CD14-positive monocyte (primary cell): ENCODE measurements around the gene MTARC2. TPM values are rescaled to one million over a fixed set of nuclear protein-coding genes. Genes with fewer than 3 reads are reported as not detected.

Experiments
- DNase-seq, 3 donors: peaks; one replicate each; pipeline ENCODE4 v3.0.0-alpha.2; 2011 to 2022
- H2AFZ ChIP-seq: 2 replicates; pipeline ENCODE4 v1.6.0; 2012; ENCODE audit warnings: mild to moderate bottlenecking, low read depth, low read length, inconsistent platforms; ENCODE audit not compliant: insufficient read depth, poor library complexity, severe bottlenecking
- H3K27ac ChIP-seq, 2 donors: 1 replicate in 1 of 2; 2 replicates in 1 of 2; pipeline ENCODE4 v1.5.1; 2012 to 2013; ENCODE audit warnings: low read length in 2 of 2, control low read depth in 1 of 2, inconsistent platforms in 1 of 2, low read depth in 1 of 2, mild to moderate bottlenecking in 1 of 2
- H3K27me3 ChIP-seq, 2 donors: one replicate each; pipeline versions ENCODE4 v1.6.0 to v1.6.1; 2011 to 2013; ENCODE audit warnings: low read length in 2 of 2; ENCODE audit not compliant: control insufficient read depth in 2 of 2, insufficient read depth in 2 of 2
- H3K36me3 ChIP-seq, 2 donors: replicated peaks in 1 of 2; 1 replicate in 1 of 2; 2 replicates in 1 of 2; pipeline versions ENCODE4 v1.5.1 to v1.6.1; 2012 to 2013; ENCODE audit warnings: low read length in 2 of 2, control low read depth in 1 of 2, inconsistent platforms in 1 of 2, mild to moderate bottlenecking in 1 of 2; ENCODE audit not compliant: insufficient read depth in 2 of 2, control insufficient read depth in 1 of 2
- H3K4me1 ChIP-seq, 2 donors: 1 replicate in 1 of 2; 2 replicates in 1 of 2; pipeline versions ENCODE4 v1.5.1 to v1.6.1; 2012 to 2013; ENCODE audit warnings: low read length in 2 of 2, control low read depth in 1 of 2, inconsistent platforms in 1 of 2, mild to moderate bottlenecking in 1 of 2, moderate library complexity in 1 of 2; ENCODE audit not compliant: insufficient read depth in 2 of 2, control insufficient read depth in 1 of 2
- H3K4me2 ChIP-seq: replicated peaks from 2 replicates; pipeline ENCODE3; 2012; ENCODE audit warnings: low read length, moderate library complexity, mild to moderate bottlenecking; ENCODE audit not compliant: poor library complexity, severe bottlenecking; ENCODE audit errors: extremely low read depth
- H3K4me3 ChIP-seq, 3 experiments: fragments of 200-600 bp in 1 of 3; sonication (generic) in 1 of 3; replicated peaks in 1 of 3; 1 replicate in 2 of 3; 2 replicates in 1 of 3; pipeline ENCODE4 v1.5.1; 2011 to 2013; ENCODE audit warnings: low read length in 3 of 3, mild to moderate bottlenecking in 3 of 3, control low read depth in 2 of 3, low read depth in 2 of 3, inconsistent platforms in 1 of 3, moderate library complexity in 1 of 3
- H3K79me2 ChIP-seq: 2 replicates; pipeline ENCODE4 v1.6.0; 2012; ENCODE audit warnings: mild to moderate bottlenecking, control low read depth, inconsistent platforms, low read length, moderate library complexity; ENCODE audit not compliant: insufficient read depth
- H3K9ac ChIP-seq: 2 replicates; pipeline ENCODE4 v1.6.0; 2017; ENCODE audit warnings: low read length, mild to moderate bottlenecking; ENCODE audit not compliant: insufficient read depth, poor library complexity, severe bottlenecking
- H3K9me3 ChIP-seq, 2 donors: replicated peaks in 1 of 2; 1 replicate in 1 of 2; 2 replicates in 1 of 2; pipeline versions ENCODE4 v1.5.1 to v1.6.1; 2012 to 2013; ENCODE audit warnings: low read length in 2 of 2, control low read depth in 1 of 2; ENCODE audit not compliant: control insufficient read depth in 1 of 2, insufficient read depth in 1 of 2
- H4K20me1 ChIP-seq: 2 replicates; pipeline ENCODE4 v1.6.0; 2012; ENCODE audit warnings: mild to moderate bottlenecking, low read length, control low read depth, moderate library complexity; ENCODE audit not compliant: insufficient read depth
- H3K27ac Mint-ChIP-seq, 7 donors: one replicate each; pipeline ENCODE4 v1.8.0; 2020; ENCODE audit warnings: mild to moderate bottlenecking in 7 of 7, mixed read lengths in 7 of 7, moderate library complexity in 6 of 7, inconsistent platforms in 2 of 7
- H3K27me3 Mint-ChIP-seq, 3 donors: one replicate each; pipeline ENCODE4 v1.8.0; 2021 to 2022; ENCODE audit warnings: low read depth in 3 of 3, mild to moderate bottlenecking in 3 of 3, mixed read lengths in 3 of 3, moderate library complexity in 3 of 3, inconsistent platforms in 1 of 3
- H3K36me3 Mint-ChIP-seq, 2 donors: one replicate each; pipeline ENCODE4 v1.8.0; 2020; ENCODE audit warnings: mixed read lengths in 2 of 2, inconsistent platforms in 1 of 2, mild to moderate bottlenecking in 1 of 2
- H3K4me1 Mint-ChIP-seq: one replicate; pipeline ENCODE4 v1.8.0; 2020; ENCODE audit warnings: mild to moderate bottlenecking, mixed read lengths
- H3K4me3 Mint-ChIP-seq, 2 donors: one replicate each; pipeline ENCODE4 v1.8.0; 2020; ENCODE audit warnings: mild to moderate bottlenecking in 2 of 2, mixed read lengths in 2 of 2, moderate library complexity in 1 of 2
- H3K9me3 Mint-ChIP-seq, 7 donors: one replicate each; pipeline ENCODE4 v1.8.0; 2020 to 2022; ENCODE audit warnings: mixed read lengths in 7 of 7, mild to moderate bottlenecking in 6 of 7, moderate library complexity in 6 of 7, inconsistent platforms in 2 of 7
- WGBS: methylation state at CpG from one replicate; pipeline ENCODE4 v1.1.5; 2013; ENCODE audit warnings: missing lambda C conversion rate; ENCODE audit not compliant: insufficient coverage; 5-methylcytosine and 5-hydroxymethylcytosine counted together
- intact Hi-C, 2 donors: fragments of 100-400 bp; cut with micrococcal nuclease; formaldehyde crosslinking; loops; one replicate each; pipeline versions ENCODE4 v1.15.0 to v1.15.1; 2023
- polyA minus RNA-seq: library from RNA; depleted of rRNA, polyadenylated mRNA; stranded (reverse); fragments of >200 nt; gene quantifications from 2 replicates; pipeline ENCODE4 v1.2.3, GENCODE V29; 2012
- polyA plus RNA-seq, 3 donors: library from polyadenylated mRNA; depleted of rRNA in 1 of 3; unstranded in 2 of 3; stranded (reverse) in 1 of 3; fragments of 300-500 nt in 2 of 3; fragments of >200 nt in 1 of 3; fragmentation: Illumina TruSeq in 2 of 3; gene quantifications; 1 replicate in 2 of 3; 2 replicates in 1 of 3; pipeline ENCODE4 v1.2.3, GENCODE V29; 2012 to 2021
- total RNA-seq, 12 experiments: library from RNA in 1 of 12; stranded (reverse) in 1 of 12; fragments of 120-200 nt in 1 of 12; gene quantifications; one replicate each; pipeline ENCODE4 v1.2.4 and lab custom pipeline; 2013 to 2026; ENCODE audit warnings: mixed read lengths in 6 of 12, inconsistent platforms in 1 of 12
- TF ChIP-seq, protein P1 (sequence below): fragments of 200-600 bp; IDR thresholded peaks from one replicate; pipeline ENCODE4 v1.8.0; 2022; ENCODE audit warnings: antibody characterized with exemption, mild to moderate bottlenecking

Gene MTARC2
- 0.33 TPM for total RNA-seq (2013)
- polyA plus RNA-seq: under 1 TPM; 0.29 to 0.81 (median 0.56) TPM
- polyA minus RNA-seq: 0.14 and 0.24 TPM in 2 replicates
- total RNA-seq (lab: John Stamatoyannopoulos, UW): 0.06 to 1.7 (median 0.35) reads per million in 11 experiments

DNA sequence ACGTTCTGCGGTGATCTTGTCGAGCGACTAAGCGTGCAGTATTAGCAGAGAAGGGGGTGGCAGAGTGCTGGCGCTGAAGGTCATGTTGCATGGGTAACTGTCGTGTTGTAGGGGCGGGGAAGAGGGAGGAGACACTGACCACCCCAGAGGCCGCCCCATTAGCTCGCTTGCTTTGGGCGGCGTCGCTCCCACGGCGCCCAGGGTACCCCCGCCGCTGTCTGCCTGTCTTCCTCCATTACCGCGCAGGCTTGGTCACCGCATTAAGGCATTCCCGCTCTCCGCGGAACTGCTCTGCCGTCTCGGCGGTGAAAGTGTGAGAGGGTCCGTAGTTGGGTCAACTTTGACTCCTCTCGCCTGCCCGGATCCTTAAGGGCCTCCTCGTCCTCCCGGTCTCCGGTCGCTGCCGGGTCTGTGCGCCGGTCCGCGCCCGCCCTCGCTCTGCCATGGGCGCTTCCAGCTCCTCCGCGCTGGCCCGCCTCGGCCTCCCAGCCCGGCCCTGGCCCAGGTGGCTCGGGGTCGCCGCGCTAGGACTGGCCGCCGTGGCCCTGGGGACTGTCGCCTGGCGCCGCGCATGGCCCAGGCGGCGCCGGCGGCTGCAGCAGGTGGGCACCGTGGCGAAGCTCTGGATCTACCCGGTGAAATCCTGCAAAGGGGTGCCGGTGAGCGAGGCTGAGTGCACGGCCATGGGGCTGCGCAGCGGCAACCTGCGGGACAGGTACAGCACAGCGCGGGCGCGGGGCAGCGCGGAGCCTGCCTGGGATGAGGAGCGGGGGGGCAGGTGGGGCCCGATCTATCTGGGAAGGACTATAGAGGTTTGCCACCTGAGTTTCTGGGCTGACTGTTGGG lies at the start of gene MTARC2:
Gene MTARC2, plus strand, starts transcription at position 234 of the 846 bp plus-strand sequence. Its CDS starts 210 bp downstream, at position 444.
- peaks cover 12 to 17% of the 10 kb centered on the region in 2 donors for H3K4me1 ChIP-seq
- H3K9me3 ChIP-seq: no peaks in the 10 kb centered on the region
- peak within 1 kb of the TSS; percentile 89 for H2AFZ ChIP-seq
- peaks cover 27 to 50% (median 28%) of the 10 kb centered on the region in 3 donors for H3K27me3 Mint-ChIP-seq
- peaks cover 0 to 3% (median 0%) of the 10 kb centered on the region in 7 donors for H3K9me3 Mint-ChIP-seq
- peak within 1 kb of the TSS; percentile 76 for H3K4me2 ChIP-seq
- H4K20me1 ChIP-seq: no peaks in the 10 kb centered on the region
- peak within 1 kb of the TSS; percentile 55 to 77 (median 68) for H3K4me3 ChIP-seq
- intact Hi-C loops: no loop called here
- H3K4me1 Mint-ChIP-seq: peaks cover 29% of the 10 kb centered on the region
- DNase-seq: peak; percentile 21 to 28 (median 23)
- peak within 1 kb of the TSS in 4 of 7 donors; percentile 33 to 83 (median 48) for H3K27ac Mint-ChIP-seq
- peak within 1 kb of the TSS; percentile 83 to 97 for H3K4me3 Mint-ChIP-seq
- peaks cover 0 to 12% of the 10 kb centered on the region in 2 donors for H3K36me3 Mint-ChIP-seq
- peaks cover 6 to 24% of the 10 kb centered on the region in 2 donors for H3K27me3 ChIP-seq
- 1% methylated on average over 67 of the region's 77 CpGs for WGBS
- no peaks in the 10 kb centered on the region for H3K79me2 ChIP-seq
- H3K27ac ChIP-seq: no peak within 1 kb of the TSS
- no peaks in the 10 kb centered on the region for H3K36me3 ChIP-seq
- peak within 1 kb of the TSS; percentile 69 for H3K9ac ChIP-seq
- TF ChIP-seq, protein P1, sequence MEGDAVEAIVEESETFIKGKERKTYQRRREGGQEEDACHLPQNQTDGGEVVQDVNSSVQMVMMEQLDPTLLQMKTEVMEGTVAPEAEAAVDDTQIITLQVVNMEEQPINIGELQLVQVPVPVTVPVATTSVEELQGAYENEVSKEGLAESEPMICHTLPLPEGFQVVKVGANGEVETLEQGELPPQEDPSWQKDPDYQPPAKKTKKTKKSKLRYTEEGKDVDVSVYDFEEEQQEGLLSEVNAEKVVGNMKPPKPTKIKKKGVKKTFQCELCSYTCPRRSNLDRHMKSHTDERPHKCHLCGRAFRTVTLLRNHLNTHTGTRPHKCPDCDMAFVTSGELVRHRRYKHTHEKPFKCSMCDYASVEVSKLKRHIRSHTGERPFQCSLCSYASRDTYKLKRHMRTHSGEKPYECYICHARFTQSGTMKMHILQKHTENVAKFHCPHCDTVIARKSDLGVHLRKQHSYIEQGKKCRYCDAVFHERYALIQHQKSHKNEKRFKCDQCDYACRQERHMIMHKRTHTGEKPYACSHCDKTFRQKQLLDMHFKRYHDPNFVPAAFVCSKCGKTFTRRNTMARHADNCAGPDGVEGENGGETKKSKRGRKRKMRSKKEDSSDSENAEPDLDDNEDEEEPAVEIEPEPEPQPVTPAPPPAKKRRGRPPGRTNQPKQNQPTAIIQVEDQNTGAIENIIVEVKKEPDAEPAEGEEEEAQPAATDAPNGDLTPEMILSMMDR: no peak

DNA sequence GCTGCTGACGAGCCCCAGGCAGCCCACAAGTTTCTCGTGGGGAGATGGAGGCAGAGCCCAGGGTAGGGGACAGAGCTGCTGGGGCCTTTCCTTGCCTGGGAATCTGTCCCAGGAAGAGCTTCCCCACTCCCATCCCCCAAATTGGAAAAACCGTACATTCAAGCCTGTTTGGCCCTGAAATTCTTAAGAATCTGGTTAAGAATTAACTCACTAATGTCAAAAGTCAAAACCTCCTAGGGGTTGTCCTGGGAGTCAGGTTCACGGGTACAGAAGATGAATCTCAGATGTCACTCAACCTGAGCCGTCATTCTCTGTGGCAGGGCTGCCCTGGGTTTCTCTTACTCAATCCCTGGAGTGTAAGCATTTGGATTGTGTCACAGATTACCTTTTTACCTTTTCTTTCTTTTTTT lies 49.5 kb upstream of the MTARC2 start:
- intact Hi-C loops: no loop called here
- Histone ChIP-seq H3K4me3 (no peak overlapping the region), H3K9ac (no peak overlapping the region), H3K27me3 (no peaks in the 10 kb centered on the region), H3K4me2 (no peak overlapping the region), H3K27ac (no peak overlapping the region), H2AFZ (no peak overlapping the region), H4K20me1 (no peaks in the 10 kb centered on the region), H3K36me3 (no peaks in the 10 kb centered on the region), H3K9me3 (no peaks in the 10 kb centered on the region), H3K4me1 (peaks cover 17 to 22% of the 10 kb centered on the region in 2 donors), H3K79me2 (no peaks in the 10 kb centered on the region)
- Mint-ChIP-seq H3K4me1 (peaks cover 29% of the 10 kb centered on the region), H3K4me3 (no peak overlapping the region), H3K27me3 (peaks cover 0 to 3% (median under 1%) of the 10 kb centered on the region in 3 donors), H3K36me3 (peaks cover 0 to 9% of the 10 kb centered on the region in 2 donors), H3K27ac (no peak overlapping the region), H3K9me3 (peaks cover 0 to 2% (median 0%) of the 10 kb centered on the region in 7 donors)
- 80% methylated on average over 2 of the region's 5 CpGs for WGBS
- no peak for DNase-seq
- TF ChIP-seq, protein P1: no peak
